Stimulated activated CD4-positive, alpha-beta T cell treated with anti-CD3 and anti-CD28 coated beads, Interleukin-2, amount 100 ng/mL, for 24 hours (primary cell): ENCODE data around the gene ITGA4.

Experiments used
- DNase-seq, 2 donors: peaks; one replicate each; pipeline ENCODE4 v3.0.0-alpha.2; 2020

ITGA4 gene

DNA sequence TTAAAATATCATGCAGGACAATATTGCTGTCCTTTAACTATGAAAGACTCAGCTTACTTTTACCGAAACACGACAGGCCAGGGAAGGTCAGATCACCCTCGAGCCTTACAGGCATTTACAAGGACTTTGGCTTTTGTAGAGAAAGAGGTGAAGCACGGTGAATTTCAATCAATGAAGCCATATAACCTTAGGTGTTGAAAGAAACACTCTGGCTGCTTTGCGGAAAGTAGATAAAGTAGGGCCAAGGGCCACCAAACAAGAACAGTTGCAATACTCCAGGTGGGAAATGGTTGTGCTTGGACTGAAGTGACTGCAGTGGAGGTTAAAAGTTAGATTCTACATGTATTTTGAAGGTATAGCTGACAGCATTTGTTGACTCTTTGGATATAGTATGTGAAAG, 119.2 kb downstream of the ITGA4 start:
- DNase-seq = no peak

DNA sequence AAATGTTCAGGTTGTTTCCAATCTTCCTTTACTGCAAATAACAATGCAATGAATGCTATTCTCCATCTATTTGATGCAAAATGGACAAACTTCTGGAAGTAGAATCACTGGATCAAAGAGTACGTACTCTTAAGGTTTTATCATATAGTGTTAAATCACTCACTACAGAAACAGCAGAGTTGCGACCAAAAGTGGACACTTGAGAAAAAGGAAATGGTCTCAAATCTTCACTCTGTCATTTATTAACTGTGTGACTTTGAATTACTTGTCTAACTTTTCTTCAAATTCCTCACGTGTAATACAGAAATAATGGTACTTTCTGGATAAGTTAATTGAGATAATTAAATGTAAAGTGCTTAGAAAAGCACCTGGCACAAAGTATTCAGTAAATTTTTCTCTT, 121.6 kb downstream of the ITGA4 start:
- no peak for DNase-seq

DNA sequence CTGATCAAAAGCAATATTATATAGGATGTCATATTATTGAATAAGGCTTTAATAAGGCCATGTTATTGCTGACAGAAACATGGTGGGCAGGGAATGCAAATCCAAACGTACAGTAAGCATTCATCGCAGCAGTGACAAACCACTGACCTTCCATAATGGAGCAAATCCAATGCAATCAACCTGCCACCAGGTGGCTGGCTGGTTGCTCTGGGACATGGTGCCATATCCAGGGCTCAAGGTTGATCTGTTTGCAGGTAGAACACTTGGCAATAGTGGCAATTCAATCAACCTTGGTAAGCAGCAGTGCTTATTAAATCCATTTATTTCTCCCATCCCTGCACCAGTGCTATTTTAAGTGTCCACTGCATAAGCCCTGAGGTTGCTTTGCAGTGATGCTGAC, 124.3 kb downstream of the ITGA4 start:
- no peak for DNase-seq

DNA sequence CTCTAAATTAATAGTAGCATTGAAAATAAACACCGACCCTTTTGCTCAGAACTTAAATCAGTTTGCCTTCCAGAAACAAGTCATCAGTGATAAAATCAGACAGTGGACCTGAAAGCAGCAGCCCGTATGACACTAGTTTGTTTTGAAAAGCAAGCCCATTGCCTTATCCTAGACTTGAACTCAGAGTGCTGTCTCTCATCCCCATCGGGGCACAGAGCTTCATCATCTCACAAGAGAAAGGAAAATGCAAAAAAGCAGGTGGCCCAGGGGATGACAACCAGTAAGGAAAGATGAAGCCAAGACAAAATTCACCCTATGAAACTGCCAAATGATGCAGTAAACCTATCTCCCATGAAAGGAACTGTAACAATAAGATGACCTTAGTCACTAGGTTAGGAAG, 128.5 kb downstream of the ITGA4 start:
- no peak for DNase-seq
